ENCODE data around the gene PC. TPM values are rescaled to one million over a fixed set of nuclear protein-coding genes. Genes with fewer than 3 reads are reported as not detected.
A peak's percentile ranks its signal among the peaks of the same experiment; 100 is the strongest.

The PC gene
- total RNA-seq, 1 experiment from 2014 or later = 24.5 TPM

- intact Hi-C loops (cut with micrococcal nuclease) = loop anchor here (5.0 to 10.0 kb wide), 2 partner anchors 77 to 174 kb away; partner anchors contain the start of genes PC and RHOD
- Histone ChIP-seq H3K9me2 (replicated peaks; ENCODE audit: low read length) (no peaks in the 10 kb centered on the region), H3K4me3 (ENCODE audit: low read length) (no peak overlapping the region; the same call in 1 of the 2 replicates), H3K27ac (ENCODE audit: low read length) (peak overlapping the region; percentile 4), H3K4me2 (ENCODE audit: low read length) (peak overlapping the region; percentile 68), H3F3A (ENCODE audit: low read length, unreplicated experiment) (no peaks in the 10 kb centered on the region), H3K27me3 (ENCODE audit: low read length) (no peaks in the 10 kb centered on the region), H3K9ac (ENCODE audit: low read length) (no peak overlapping the region), H3K79me2 (ENCODE audit: low read length) (peaks cover 6% of the 10 kb centered on the region; the same call in 1 of the 2 replicates), H3K36me3 (ENCODE audit: low read depth, low read length) (no peaks in the 10 kb centered on the region), H4K20me1 (ENCODE audit: low read length) (no peaks in the 10 kb centered on the region), H2AFZ (ENCODE audit: low read length) (no peak overlapping the region), H3K9me3 (ENCODE audit: low read length) (no peaks in the 10 kb centered on the region), H3K4me1 (ENCODE audit: insufficient read depth, low read length) (peaks cover 35% of the 10 kb centered on the region)
- DNase-seq (peak; percentile 97), ATAC-seq (peak; percentile 73)
- CTCF ChIA-PET = interaction anchor here (0.5 to 0.9 kb wide), 8 partner anchors 34 to 214 kb away, joined by 3 to 11 read pairs (median 4); no protein-coding TSS in a partner anchor
- BruUV-seq (replicated peaks) = no TSS peak
- POLR2A ChIA-PET (ENCODE audit: unreplicated experiment) = interaction anchor here (1.0 kb wide), 1 partner anchor 25 kb away, joined by 9 read pairs; no protein-coding TSS in a partner anchor
- TF ChIP-seq EZH2 (IDR thresholded peaks at IDR 0.05; ENCODE audit: low read length, unreplicated experiment) = no peak
- TF ChIP-seq EZH2phosphoT487 (IDR thresholded peaks at IDR 0.05; ENCODE audit: borderline replicate concordance, low read length) = no peak
- TF ChIP-seq, protein P1, sequence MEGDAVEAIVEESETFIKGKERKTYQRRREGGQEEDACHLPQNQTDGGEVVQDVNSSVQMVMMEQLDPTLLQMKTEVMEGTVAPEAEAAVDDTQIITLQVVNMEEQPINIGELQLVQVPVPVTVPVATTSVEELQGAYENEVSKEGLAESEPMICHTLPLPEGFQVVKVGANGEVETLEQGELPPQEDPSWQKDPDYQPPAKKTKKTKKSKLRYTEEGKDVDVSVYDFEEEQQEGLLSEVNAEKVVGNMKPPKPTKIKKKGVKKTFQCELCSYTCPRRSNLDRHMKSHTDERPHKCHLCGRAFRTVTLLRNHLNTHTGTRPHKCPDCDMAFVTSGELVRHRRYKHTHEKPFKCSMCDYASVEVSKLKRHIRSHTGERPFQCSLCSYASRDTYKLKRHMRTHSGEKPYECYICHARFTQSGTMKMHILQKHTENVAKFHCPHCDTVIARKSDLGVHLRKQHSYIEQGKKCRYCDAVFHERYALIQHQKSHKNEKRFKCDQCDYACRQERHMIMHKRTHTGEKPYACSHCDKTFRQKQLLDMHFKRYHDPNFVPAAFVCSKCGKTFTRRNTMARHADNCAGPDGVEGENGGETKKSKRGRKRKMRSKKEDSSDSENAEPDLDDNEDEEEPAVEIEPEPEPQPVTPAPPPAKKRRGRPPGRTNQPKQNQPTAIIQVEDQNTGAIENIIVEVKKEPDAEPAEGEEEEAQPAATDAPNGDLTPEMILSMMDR (conservative IDR thresholded peaks at IDR 0.05; ENCODE audit: low read depth, low read length) = no peak; the same call in 1 of the 2 replicates
Observed at GRCh38 chr11:66880496-66881450, 77.4 kb downstream of the PC start.

DNA sequence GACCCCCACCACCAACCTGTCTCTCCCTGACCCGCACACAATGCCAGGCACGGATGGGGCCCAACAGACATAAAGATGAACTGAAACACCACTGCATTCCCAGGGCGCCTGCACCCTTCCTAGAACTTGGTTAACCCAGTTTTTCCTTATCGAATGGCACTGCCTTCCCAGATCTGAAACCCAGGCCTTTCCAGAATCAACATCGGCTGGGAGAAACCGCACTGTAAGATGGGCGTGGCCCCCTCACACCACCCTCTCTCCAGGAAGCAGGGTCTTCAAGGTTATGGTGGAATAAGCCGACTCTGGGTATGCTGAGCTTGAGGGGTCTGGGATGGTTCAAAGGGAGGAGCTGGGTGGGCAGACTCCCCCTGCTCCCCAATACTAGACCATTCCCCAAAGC lies 78.2 kb downstream of the PC start:
- H3K27ac ChIP-seq (ENCODE audit: low read length) = no peak overlapping the region
- TF ChIP-seq EZH2phosphoT487 (IDR thresholded peaks at IDR 0.05; ENCODE audit: borderline replicate concordance, low read length) = no peak
- TF ChIP-seq, protein P1 (conservative IDR thresholded peaks at IDR 0.05; ENCODE audit: low read depth, low read length) = no peak
- ATAC-seq = no peak
- DNase-seq = no peak
- no peak overlapping the region for H3K4me3 ChIP-seq (ENCODE audit: low read length)
- H3K4me2 ChIP-seq (ENCODE audit: low read length) = 0 out of 2 replicates have a peak overlapping the region, but pooled peaks have one; percentile 68
- intact Hi-C loops (cut with micrococcal nuclease) = loop anchor here (5.0 to 10.0 kb wide), 2 partner anchors 77 to 175 kb away; partner anchors contain the start of genes PC and RHOD
- no peaks in the 10 kb centered on the region for H3F3A ChIP-seq (ENCODE audit: low read length, unreplicated experiment)
- H3K9me3 ChIP-seq (ENCODE audit: low read length) = no peaks in the 10 kb centered on the region
- no peaks in the 10 kb centered on the region for H4K20me1 ChIP-seq (ENCODE audit: low read length)
- H3K9ac ChIP-seq (ENCODE audit: low read length) = no peak overlapping the region
- H3K4me1 ChIP-seq (ENCODE audit: insufficient read depth, low read length) = peaks cover 35% of the 10 kb centered on the region
- H2AFZ ChIP-seq (ENCODE audit: low read length) = no peak overlapping the region
- no TSS peak for BruUV-seq (replicated peaks)
- H3K79me2 ChIP-seq (ENCODE audit: low read length) = peaks cover 6% of the 10 kb centered on the region; the same call in 1 of the 2 replicates
- ChIA-PET POLR2A (ENCODE audit: unreplicated experiment) (no interaction called here), CTCF (no interaction called here)
- no peaks in the 10 kb centered on the region for H3K36me3 ChIP-seq (ENCODE audit: low read depth, low read length)
- H3K9me2 ChIP-seq (replicated peaks; ENCODE audit: low read length) = no peaks in the 10 kb centered on the region
- no peaks in the 10 kb centered on the region for H3K27me3 ChIP-seq (ENCODE audit: low read length)

Data from PC-3 (cell line).